MM.1S (cell line): ENCODE data around the gene EPB41L3.

Experiments
- EZH2 ChIP-seq: fragments of 300-600 bp; sonication (generic); optimal IDR thresholded peaks from 2 replicates; pipeline ENCODE3; 2017; ENCODE audit warnings: low read depth, mild to moderate bottlenecking, antibody characterized with exemption, low read length, mixed read lengths
- EZH2phosphoT487 ChIP-seq: fragments of 300-600 bp; sonication (generic); IDR thresholded peaks from 2 replicates; pipeline ENCODE4 v1.6.1; 2018; ENCODE audit warnings: antibody characterized with exemption, low read length
- TF ChIP-seq, protein P1 (sequence below): fragments of 300-600 bp; sonication (generic); IDR thresholded peaks from 2 replicates; pipeline ENCODE4 v1.5.1; 2016; ENCODE audit warnings: antibody characterized with exemption, low read length, mixed read lengths

GRCh38 chr18:5461041-5461440 is 82.8 kb downstream of the EPB41L3 start:
- TF ChIP-seq, protein P1, sequence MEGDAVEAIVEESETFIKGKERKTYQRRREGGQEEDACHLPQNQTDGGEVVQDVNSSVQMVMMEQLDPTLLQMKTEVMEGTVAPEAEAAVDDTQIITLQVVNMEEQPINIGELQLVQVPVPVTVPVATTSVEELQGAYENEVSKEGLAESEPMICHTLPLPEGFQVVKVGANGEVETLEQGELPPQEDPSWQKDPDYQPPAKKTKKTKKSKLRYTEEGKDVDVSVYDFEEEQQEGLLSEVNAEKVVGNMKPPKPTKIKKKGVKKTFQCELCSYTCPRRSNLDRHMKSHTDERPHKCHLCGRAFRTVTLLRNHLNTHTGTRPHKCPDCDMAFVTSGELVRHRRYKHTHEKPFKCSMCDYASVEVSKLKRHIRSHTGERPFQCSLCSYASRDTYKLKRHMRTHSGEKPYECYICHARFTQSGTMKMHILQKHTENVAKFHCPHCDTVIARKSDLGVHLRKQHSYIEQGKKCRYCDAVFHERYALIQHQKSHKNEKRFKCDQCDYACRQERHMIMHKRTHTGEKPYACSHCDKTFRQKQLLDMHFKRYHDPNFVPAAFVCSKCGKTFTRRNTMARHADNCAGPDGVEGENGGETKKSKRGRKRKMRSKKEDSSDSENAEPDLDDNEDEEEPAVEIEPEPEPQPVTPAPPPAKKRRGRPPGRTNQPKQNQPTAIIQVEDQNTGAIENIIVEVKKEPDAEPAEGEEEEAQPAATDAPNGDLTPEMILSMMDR: no peak
- no peak for TF ChIP-seq EZH2
- no peak for TF ChIP-seq EZH2phosphoT487
